Measurements from ENCODE around the gene RGN.
"Not testable (repeated sequence)": the region's sequence is repeated elsewhere in the genome, so short reads cannot be mapped to it uniquely, and the experiment has no call there.

The RGN gene

GRCh38 chrX:47078129-47079043 lies at the start of gene RGN:
Gene RGN, plus strand, starts transcription at chrX:47078443. Its CDS starts 2,702 bp downstream, at chrX:47081145.
- no peak for DNase-seq (ENCODE audit: low read depth in 2 of 2)

GRCh38 chrX:47030339-47030738 lies 47.9 kb upstream of the RGN start:
- DNase-seq (ENCODE audit: low read depth in 2 of 2) = no peak

GRCh38 chrX:47047989-47048388 lies 30.3 kb upstream of the RGN start:
- DNase-seq (ENCODE audit: low read depth in 2 of 2) = no peak

GRCh38 chrX:47059142-47059874 lies 18.9 kb upstream of the RGN start:
- no peak for DNase-seq (ENCODE audit: low read depth in 2 of 2)

- no peak for DNase-seq (ENCODE audit: low read depth in 2 of 2)
Observed at GRCh38 chrX:47060708-47061107, 17.5 kb upstream of the RGN start.

- no peak for DNase-seq (ENCODE audit: low read depth in 2 of 2)
Observed at GRCh38 chrX:47061238-47061919, 16.9 kb upstream of the RGN start.

GRCh38 chrX:47063179-47063578 lies 15.1 kb upstream of the RGN start:
- DNase-seq (ENCODE audit: low read depth in 2 of 2) = no peak

GRCh38 chrX:47068214-47068613 lies 10.0 kb upstream of the RGN start:
- DNase-seq (ENCODE audit: low read depth in 2 of 2) = no peak

- DNase-seq (ENCODE audit: low read depth in 2 of 2) = no peak
Observed at GRCh38 chrX:47068720-47069119, 9.5 kb upstream of the RGN start.

GRCh38 chrX:47080215-47080914 lies 2.1 kb downstream of the RGN start:
- DNase-seq (ENCODE audit: low read depth in 2 of 2) = no peak

GRCh38 chrX:47080915-47081236 lies 2.6 kb downstream of the RGN start:
- no peak for DNase-seq (ENCODE audit: low read depth in 2 of 2)

- DNase-seq (ENCODE audit: low read depth in 2 of 2) = no peak
Observed at GRCh38 chrX:47091149-47091775, 13.0 kb downstream of the RGN start.

- no peak for DNase-seq (ENCODE audit: low read depth in 2 of 2)
Observed at GRCh38 chrX:47093248-47093647, 15.0 kb downstream of the RGN start.

- DNase-seq (ENCODE audit: low read depth in 2 of 2) = no peak
Observed at GRCh38 chrX:47093860-47094259, 15.6 kb downstream of the RGN start.

- no peak for DNase-seq (ENCODE audit: low read depth in 2 of 2)
Observed at GRCh38 chrX:47097018-47097417, 18.8 kb downstream of the RGN start.

- DNase-seq (ENCODE audit: low read depth in 2 of 2) = no peak
Observed at GRCh38 chrX:47098338-47099094, 20.3 kb downstream of the RGN start.

- no peak for DNase-seq (ENCODE audit: low read depth in 2 of 2)
Observed at GRCh38 chrX:47101206-47101605, 23.0 kb downstream of the RGN start.

GRCh38 chrX:47110936-47111615 lies 32.8 kb downstream of the RGN start:
- not testable (repeated sequence) for DNase-seq (ENCODE audit: low read depth in 2 of 2)

- no peak for DNase-seq (ENCODE audit: low read depth in 2 of 2)
Observed at GRCh38 chrX:47112316-47112954, 34.2 kb downstream of the RGN start.

All from stimulated activated CD4-positive, alpha-beta T cell treated with anti-CD3 and anti-CD28 coated beads, Interleukin-1b, Interleukin-23, amount 100 ng/mL, for 1 hour (primary cell).